HG02759 (cell line): Measurements from ENCODE around the gene CLCN4.

Source experiments
- ATAC-seq: cut with Tn5 transposase; IDR thresholded peaks from one replicate; pipeline ENCODE4 v1.9.1; 2021; ENCODE audit warnings: mild to moderate bottlenecking, moderate library complexity; ENCODE audit not compliant: unreplicated experiment

The CLCN4 gene

DNA sequence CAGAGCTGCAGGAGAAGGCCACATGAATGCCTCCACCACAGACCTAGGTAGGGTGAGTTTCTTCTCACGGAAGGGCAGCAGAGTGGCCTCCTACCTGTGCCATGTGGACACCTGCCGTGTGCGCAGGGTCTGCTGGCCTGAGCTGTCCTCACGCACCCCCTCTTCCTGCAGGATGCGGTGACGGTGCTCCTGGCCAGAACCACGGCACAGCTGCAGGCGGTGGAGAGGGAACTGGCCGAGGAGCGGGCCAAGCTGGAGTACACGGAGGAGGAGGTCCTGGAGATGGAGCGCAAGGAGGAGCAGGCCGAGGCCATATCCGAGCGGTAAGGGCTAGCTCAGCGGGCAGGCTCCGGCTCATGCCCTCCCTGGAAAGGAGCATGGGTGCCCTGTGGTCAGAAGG is 28.4 kb upstream of the CLCN4 start:
- no peak for ATAC-seq

DNA sequence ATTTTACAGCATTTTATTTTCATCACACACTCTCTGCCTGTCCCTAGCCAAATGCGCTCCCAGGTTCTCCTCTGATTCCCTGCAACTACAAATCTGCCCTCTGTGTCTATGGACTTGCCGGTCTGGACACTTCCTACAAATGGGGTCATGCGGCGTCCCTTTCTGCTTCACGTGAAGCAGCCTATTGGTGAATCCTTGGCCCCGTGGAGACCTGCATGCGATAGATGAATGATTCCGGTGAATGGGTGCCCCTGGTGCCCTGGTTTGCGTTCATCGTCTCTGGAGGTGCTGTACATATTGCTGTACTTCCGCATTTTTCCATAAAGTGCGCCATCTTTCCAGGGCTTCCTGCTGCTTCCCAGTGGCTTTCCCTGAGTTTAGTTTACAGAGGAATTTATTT is 27.5 kb upstream of the CLCN4 start:
- ATAC-seq, result no peak

DNA sequence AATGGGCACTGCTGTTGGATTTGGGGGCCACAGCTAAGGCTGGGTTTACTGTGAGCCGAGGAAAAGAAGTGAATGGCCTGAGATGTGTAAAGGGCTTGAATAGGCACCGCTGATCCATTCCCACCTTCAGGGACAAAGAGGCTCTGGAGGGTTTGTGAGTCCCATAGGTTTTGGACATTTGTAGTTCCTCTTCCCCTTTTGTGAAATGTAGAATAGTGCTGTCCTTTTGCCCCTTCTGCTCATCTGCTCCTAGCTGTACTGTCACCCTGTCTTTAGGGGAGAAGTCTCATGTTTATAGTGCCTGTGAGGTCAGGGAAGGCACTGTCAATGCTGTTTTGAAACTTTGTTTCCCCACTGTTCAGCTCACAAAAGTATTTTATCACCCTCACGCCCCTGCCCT is 26.4 kb upstream of the CLCN4 start:
- no peak for ATAC-seq

DNA sequence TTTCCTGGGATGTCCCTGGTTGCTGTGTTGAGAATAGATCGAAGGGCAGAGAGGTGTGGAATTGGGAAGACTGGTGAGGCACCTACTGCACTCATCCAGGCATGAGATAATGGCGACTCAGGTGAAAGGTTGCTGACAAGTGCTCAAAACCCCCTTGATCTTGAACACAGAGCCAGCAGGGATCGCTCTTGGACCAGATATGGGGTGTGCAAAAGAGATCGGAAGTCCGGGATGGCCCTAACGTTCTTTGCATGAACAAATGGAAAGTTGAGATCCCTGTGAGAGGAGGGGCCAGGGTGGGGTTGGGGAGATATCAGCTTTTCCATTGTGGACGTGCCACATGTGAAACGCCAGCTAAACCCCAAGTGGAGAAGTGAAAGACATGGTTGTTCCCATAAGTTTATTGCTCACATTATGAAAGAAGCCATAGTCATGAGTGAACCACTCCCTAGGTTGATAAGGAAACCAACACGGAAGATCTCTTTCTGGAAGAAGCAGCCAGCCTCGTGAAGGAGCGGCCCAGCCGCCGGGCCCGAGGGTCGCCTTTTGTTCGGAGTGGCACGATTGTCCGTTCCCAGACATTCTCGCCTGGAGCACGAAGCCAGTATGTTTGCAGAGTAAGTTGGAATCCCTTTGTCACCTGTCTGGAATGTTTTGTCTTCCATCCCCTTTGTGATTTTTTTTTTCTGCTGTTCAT is 22.6 kb upstream of the CLCN4 start:
- no peak for ATAC-seq

DNA sequence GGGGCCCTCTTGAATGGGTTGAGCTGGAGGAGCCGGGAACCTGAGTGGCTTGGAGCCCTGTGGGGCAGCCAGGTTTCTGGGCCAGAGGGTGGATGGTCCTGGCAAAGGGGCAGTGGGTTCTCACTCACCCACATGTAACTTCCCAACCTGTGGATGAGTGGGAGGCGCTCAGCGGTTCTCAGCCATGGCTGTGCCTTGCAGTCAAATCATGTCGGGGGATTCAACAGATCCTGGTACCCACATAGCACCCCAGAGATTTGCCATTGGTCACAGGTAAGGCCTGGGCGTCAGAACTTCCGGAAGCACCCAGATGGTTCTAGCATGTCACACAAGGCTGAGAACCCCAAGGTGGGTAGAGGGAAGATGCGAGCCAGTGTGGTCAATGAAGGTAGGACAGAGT is 21.9 kb upstream of the CLCN4 start:
- ATAC-seq, result no peak

DNA sequence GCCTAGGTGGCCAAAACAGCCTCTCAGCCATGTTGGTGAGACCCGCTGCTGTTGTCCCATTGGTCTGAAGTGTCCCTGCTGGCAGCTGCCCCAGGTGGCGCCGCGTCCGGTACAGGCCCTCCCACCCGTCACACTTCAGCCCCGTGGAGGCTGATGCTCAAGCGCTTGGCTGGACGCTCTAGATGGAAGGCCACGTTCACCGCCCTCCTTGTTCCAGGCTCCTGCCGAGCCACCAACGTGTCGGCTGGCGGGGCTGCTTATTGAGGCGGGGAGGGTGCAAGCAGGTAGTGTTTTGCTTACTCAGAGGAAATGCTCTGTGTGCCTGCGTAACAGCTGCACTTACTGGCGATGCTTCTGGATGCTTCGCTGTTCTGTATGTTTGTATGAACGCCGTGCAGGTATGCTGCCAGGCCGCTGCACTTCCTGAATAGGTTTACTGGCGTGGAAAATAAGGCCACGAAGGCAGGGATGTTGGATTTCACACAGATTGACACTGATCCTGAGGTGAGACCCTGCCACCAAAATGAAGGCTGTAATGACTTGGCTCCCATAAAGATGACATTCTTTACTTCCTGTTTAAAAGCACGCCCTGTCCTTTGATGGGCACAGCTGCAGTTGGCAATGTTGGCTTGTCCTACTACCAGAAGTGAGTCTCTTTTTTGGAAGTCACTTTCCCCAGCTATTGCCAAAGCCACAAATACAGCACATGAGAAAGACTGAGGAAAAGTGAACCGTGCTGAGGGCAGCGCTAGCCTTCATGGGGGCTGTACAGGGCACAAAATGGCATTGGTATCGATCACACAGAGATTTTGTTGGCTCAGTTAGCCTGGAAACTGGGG is 21.0 kb upstream of the CLCN4 start:
- ATAC-seq, result no peak

DNA sequence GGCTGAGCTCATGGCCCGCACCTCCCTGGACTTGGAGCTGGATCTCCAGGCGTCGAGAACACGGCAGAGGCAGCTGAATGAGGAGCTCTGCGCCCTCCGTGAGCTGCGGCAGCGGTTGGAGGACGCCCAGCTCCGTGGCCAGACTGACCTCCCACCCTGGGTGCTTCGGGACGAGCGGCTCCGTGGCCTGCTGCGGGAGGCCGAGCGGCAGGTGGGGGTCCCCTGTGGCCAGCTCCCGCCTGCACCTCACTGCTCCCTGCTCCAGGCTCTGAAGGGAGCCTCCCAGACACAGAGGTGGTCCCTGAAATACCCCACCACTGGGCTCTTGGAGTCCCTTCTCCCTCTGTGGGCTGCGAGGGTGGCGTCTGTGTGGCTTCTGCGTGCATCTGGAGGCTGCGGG is 18.0 kb upstream of the CLCN4 start:
- no peak for ATAC-seq

DNA sequence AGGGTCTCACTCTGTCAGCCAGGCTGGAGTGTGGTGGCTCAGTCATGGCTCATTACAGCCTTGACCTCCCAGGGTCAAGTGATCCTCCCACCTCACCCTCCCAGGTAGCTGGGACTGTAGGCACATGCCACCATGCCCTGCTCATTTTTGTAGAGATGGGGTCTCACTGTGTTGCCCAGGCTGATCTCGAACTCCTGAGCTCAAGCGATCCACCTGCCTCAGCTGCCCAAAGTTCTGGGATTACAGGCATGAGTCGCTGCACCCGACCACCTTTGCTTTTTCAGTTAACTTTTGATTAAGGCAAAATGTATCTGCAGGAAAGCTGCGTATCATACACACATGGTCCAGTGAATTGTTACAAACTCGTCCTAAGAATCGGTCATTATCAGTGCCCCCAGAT is 16.5 kb upstream of the CLCN4 start:
- no peak for ATAC-seq

DNA sequence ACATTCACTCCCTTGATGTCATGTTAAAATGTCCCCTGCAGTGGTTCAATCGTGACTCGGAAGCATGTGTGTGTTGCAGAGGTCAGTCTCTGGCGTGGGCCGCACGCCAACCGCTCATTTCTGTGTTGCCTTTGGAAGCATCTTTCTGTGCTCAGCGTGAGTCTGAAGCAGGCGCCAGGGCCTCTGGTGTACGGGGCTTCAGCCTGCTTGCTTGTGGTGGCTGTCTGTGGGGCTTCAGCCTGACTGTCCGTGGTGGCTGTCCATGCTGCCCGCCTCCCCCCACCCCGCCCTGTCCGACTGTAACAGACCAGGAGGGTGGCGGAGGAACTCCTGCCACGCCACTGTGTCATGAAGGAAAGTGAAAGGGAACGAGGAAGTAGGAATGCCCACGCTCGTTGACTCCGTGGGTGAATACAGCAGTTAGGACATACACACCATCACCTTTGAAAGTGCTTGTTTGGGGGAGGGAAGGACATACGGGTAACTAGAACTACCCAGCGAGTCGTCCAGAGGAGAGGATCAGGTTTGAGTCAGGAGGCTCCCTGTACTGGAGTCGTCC is 14.7 kb upstream of the CLCN4 start:
- ATAC-seq, result no peak

DNA sequence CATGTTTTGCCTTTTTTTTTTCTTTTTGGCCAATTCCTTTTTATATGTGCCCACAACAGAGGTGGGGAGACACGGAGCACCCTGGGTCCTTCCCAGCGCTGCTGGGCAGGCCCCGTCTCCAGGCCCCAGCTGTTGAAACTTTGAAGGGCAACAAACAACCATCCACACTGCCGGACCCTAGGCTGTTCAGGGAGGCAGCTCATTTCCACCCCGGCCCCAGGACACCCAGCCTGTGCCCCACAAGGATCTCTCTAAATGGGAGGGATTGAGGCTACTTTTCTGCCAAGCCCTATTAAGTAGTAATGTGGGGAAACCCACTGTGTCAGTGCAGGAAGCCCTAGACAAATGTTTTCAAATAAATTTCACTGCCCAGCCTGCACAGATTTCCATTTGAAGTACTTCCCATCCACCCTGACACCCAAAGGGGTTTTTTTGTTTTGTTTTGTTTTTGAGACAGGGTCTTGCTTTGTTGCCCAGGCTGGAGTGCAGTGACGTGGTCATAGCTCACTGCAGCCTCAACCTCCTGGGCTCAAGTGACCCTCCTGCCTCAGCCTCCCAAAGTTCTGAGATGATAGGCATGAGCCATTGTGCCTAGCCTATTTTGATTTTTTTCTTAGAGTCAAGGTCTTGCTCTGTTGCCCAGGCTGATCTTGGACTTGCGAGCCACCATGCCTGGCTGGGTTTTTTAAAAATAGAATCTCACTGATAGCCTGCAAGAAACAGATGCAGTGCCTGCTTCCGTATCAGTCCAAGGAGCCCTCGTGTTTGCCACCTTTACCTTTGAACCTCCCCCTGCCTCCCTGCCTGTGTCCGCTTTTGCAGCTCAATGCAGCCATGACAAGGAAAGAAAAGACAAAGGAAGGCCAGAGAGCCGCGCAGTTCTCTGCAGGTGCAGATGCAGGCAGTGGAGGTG is 13.4 kb upstream of the CLCN4 start:
- no peak for ATAC-seq

DNA sequence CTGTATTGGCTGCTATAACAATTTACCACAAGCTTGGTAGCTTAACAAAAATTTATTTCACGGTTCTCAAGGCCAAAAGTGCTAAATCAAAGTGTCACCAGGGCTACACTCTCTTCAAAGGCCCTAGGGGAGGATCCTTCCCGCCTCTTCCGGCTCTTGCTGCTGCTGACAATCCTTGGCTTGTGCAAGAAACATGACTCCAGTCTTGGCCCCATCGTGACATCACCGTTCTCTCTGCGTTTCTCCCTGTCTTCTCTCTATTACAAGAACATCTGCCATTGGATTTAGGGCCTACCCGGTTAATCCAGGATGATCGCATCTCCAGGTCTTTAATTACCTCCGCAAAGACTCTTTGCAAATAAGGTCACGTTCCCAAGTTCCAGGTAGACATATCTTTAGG is 10.4 kb upstream of the CLCN4 start:
- ATAC-seq, result no peak

DNA sequence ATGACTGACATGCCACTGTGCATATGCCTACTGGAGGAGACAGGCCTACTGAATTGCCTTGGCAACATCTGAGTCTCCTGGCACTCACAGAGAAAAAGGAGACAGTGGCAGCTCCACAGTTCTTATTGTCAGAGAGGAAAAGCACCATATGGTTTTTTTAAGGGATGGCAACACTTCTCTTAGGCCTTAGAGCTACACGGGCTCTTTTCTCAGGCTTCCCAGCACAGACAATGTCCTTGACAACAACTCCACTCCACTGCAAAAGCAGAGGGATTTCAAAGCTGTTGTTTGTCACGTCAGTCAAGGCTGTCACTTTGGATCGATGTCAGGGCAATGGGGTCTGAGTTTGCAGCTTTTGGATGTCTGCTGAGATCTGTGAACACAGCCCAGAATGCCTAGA is 4.7 kb upstream of the CLCN4 start:
- ATAC-seq, result no peak

DNA sequence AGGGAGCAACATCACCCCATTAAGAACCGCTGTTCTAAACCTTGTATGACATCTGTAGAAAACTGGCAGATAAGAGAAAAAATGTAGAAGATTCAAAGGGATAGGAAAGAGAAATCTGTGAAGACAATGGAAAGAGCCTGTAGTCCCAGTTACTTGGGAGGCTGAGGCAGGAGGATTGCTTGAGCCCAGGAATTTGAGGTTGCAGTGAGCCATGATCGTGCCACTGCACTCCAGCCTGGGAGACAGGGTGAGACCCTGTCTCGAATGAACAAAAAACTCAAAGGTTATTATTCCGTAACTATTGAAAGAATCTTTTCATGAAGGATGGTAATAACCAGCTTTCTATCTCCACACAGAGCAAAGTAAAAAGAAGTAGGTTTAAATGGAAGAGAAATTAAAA is 1.6 kb upstream of the CLCN4 start:
- no peak for ATAC-seq

DNA sequence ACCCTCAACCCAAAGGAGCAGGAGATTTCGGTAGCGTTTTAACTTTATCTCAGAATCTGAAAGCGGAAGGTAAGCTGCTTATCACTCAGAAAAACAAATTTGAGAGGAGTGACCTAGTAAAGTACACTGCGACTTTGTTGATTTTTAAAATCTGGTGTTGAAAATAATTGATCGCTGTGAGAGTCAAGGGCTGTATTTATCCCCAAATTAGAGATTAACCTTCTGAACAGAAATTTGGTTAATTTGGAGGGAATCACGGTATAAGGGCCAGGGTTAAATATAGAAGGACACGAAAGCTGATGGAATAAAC is 212 bp downstream of the CLCN4 start:
- ATAC-seq, result no peak

DNA sequence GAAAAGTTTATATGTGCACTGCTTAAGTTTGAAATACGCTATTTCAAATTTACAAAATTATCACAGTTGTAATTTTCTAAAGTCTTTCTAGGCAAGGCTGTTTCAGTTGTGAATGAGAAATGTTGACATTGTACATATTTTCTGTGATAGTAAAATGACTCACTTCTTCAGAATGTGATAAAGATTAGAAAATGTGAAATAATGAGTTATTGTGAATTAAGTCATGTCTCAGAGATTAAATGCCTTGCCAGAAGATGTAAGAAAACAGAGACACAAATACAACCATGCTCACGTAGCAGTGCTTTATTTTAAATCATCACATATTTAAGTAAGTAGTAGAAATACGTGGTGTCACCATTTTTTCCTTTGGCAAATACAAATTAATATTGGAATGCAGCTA is 768 bp downstream of the CLCN4 start:
- no peak for ATAC-seq

DNA sequence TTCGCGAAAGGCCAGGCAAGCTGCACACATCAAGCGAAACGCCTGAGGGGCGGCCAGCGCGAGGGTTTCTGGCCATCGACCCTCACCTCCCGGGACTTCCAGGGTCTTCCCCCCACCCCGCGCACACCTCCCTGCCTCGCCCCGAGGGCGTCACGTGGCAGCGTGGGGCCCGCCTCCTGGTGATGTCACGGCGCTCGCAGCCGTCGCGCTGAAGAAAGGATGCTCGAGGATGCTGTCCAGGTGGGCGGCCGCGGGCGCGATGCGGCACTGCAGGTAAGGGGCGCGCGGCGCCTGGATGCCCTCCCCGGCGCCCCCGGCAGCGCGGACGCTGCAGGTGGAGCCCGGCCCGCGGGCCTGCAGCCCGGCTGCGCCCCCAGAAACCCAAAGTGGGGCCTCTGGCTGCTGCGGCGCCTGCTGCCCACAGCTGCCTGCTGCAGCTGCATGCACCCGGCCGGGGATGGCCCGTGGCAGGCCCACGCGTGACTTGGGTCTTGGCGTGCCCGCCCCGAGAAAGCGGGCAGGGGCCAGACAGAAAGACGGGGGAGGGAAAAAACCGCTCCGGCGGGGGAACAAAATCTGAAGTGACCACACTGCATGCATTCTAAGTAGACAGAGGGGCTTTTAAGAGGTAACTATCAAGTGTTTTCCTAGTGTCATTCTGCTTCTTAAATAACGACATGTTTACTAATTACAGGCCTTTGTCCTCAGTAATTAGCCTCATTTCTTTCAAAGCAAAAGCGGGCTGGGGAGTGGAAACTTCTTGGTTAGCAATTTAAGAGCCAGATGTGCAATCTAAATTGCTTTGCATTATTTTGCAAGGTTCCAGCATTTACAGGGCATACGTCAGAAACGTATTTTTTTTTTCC is 1.7 kb downstream of the CLCN4 start:
- ATAC-seq, result no peak

DNA sequence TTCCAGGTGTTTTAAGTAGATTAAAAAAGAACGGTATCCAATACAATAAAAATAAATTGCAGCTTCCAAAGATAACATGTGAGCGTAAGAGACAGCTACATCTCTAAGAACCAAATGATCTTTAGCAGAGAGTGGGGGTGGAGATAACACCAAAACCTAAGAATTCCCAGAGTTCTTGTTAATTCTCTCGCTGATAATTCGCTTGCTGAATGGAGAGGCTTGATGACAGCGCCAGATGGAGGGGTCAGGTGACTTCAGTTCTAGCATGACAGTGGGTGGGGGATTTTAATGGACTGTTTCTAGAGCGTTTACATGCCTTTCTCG is 2.3 kb downstream of the CLCN4 start:
- no peak for ATAC-seq

DNA sequence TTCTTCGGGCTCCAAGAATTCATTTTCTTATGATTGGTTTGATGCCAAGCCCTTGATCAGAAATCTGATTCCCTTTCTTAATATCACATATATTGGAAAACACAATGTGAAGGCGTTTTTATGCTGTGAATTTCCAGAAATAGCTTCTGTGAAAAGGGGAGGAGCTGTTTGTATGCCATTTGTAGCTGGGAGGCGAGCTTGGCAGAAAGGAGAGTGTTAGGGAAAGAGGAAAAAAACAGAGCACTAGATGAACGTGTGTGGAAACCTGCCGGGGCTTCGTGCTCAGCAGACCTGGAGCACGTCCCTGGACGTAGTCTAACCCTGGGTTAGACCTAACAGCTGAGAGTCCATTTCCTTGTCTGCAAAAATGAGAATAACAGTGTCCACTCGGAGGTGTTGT is 3.4 kb downstream of the CLCN4 start:
- ATAC-seq, result no peak

DNA sequence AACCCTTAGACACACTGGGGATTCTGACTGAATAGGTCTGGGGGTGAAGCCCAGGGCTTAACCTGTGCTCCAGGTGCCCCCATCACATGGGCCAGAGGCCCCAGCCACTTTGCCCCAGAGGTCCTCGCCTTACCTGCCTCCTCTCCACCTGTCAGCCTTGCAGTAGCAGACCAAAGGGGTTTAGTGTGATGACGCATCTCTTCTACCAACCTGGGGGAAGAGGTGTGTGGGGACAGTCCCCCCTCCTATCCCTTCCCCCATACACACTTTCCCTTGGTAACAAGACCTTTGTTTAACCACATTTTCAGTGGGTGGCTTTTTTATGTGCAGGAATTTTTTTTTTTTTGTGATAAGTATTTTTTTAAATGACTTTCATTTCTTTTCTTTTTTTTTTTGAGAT is 6.3 kb downstream of the CLCN4 start:
- ATAC-seq, result no peak

DNA sequence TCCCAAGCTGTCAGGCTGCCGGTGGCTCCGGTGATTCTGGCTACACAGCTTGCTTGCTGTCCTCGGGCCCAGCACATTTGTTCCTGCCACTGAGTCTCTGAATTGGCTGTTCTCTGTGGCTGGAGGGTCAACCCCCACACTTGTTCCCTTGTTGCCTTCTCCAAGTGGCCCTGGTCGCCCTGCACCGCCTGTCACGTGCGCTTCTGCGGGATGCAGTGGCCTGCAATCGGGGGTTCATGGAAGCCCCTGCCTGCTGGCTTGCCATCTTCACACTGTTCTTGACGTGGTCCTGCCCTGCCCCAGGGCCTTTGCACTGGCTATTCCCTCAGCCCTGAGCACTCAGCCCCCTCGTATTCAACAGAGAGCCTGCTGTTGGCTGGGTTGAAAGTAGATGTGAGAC is 8.1 kb downstream of the CLCN4 start:
- ATAC-seq, result no peak
